Measurements from ENCODE around the gene LRP1B.

LRP1B gene

GRCh38 chr2:141517852-141518421 is 612.9 kb downstream of the LRP1B start:
- Histone ChIP-seq H3K4me1 (ENCODE audit: insufficient read depth, low read length, poor library complexity, severe bottlenecking) (no peaks in the 10 kb centered on the region), H3K4me3 (ENCODE audit: low read length, poor library complexity, severe bottlenecking) (no peak overlapping the region), H3K4me2 (ENCODE audit: low read depth, low read length, poor library complexity, severe bottlenecking) (no peak overlapping the region), H3F3A (ENCODE audit: low read depth) (no peaks in the 10 kb centered on the region), H4K20me1 (ENCODE audit: insufficient read depth, low read length, poor library complexity, severe bottlenecking) (no peaks in the 10 kb centered on the region), H3K9ac (ENCODE audit: low read depth, low read length, poor library complexity, severe bottlenecking) (no peak overlapping the region), H2AFZ (ENCODE audit: low read length) (no peak overlapping the region), H3K9me2 (replicated peaks; ENCODE audit: low read depth, low read length) (no peaks in the 10 kb centered on the region), H3K79me2 (ENCODE audit: insufficient read depth, low read length) (no peaks in the 10 kb centered on the region), H3K27me3 (ENCODE audit: insufficient read depth, low read length, poor library complexity, severe bottlenecking) (no peaks in the 10 kb centered on the region), H3K9me3 (ENCODE audit: insufficient read depth, low read depth, low read length) (no peaks in the 10 kb centered on the region), H3K36me3 (ENCODE audit: insufficient read depth, low read length) (no peaks in the 10 kb centered on the region)
- no peak for TF ChIP-seq EZH2phosphoT487 (IDR thresholded peaks at IDR 0.05; ENCODE audit: borderline replicate concordance)
- TF ChIP-seq, protein P1, sequence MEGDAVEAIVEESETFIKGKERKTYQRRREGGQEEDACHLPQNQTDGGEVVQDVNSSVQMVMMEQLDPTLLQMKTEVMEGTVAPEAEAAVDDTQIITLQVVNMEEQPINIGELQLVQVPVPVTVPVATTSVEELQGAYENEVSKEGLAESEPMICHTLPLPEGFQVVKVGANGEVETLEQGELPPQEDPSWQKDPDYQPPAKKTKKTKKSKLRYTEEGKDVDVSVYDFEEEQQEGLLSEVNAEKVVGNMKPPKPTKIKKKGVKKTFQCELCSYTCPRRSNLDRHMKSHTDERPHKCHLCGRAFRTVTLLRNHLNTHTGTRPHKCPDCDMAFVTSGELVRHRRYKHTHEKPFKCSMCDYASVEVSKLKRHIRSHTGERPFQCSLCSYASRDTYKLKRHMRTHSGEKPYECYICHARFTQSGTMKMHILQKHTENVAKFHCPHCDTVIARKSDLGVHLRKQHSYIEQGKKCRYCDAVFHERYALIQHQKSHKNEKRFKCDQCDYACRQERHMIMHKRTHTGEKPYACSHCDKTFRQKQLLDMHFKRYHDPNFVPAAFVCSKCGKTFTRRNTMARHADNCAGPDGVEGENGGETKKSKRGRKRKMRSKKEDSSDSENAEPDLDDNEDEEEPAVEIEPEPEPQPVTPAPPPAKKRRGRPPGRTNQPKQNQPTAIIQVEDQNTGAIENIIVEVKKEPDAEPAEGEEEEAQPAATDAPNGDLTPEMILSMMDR (conservative IDR thresholded peaks at IDR 0.05; ENCODE audit: low read length): no peak

DNA sequence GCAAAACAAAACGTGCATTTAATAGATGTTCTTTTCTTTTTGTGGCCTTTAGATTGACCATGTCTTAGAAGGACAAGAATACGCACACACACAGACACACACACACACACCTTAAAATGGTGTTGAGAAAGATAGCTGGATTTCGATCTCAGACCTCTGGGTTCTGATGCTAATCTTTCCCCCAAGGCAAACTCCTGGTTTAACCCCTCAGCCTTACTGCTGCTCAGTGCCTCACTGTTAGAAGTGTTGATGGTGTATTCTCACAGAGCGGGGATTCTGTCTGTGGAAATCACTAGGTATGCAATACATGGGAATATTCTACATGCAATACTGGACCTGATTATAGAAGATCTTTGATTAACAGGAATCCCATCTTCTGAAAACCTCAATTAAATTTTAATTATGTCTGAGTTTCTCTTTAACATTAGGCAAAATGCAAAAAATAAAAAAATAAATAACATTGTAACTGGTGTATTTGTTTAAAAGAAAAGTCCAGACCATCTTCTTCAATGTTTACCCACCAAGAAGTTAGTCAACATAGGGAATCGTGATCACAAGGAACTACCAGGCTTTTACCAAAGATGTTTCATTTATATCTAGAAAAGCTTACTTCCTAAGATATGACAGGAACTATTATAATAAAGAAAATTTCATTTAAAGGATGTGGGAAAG is 613.5 kb downstream of the LRP1B start:
- H2AFZ ChIP-seq (ENCODE audit: low read length): no peak overlapping the region
- H3K9me3 ChIP-seq (ENCODE audit: insufficient read depth, low read depth, low read length): no peaks in the 10 kb centered on the region
- H3K4me2 ChIP-seq (ENCODE audit: low read depth, low read length, poor library complexity, severe bottlenecking): no peak overlapping the region
- H3K9ac ChIP-seq (ENCODE audit: low read depth, low read length, poor library complexity, severe bottlenecking): no peak overlapping the region
- H3F3A ChIP-seq (ENCODE audit: low read depth): no peaks in the 10 kb centered on the region
- no peaks in the 10 kb centered on the region for H3K36me3 ChIP-seq (ENCODE audit: insufficient read depth, low read length)
- TF ChIP-seq, protein P1 (conservative IDR thresholded peaks at IDR 0.05; ENCODE audit: low read length): no peak
- TF ChIP-seq EZH2phosphoT487 (IDR thresholded peaks at IDR 0.05; ENCODE audit: borderline replicate concordance): no peak
- H3K4me1 ChIP-seq (ENCODE audit: insufficient read depth, low read length, poor library complexity, severe bottlenecking): no peaks in the 10 kb centered on the region
- no peaks in the 10 kb centered on the region for H3K79me2 ChIP-seq (ENCODE audit: insufficient read depth, low read length)
- no peaks in the 10 kb centered on the region for H3K9me2 ChIP-seq (replicated peaks; ENCODE audit: low read depth, low read length)
- H4K20me1 ChIP-seq (ENCODE audit: insufficient read depth, low read length, poor library complexity, severe bottlenecking): no peaks in the 10 kb centered on the region
- H3K4me3 ChIP-seq (ENCODE audit: low read length, poor library complexity, severe bottlenecking): no peak overlapping the region
- no peaks in the 10 kb centered on the region for H3K27me3 ChIP-seq (ENCODE audit: insufficient read depth, low read length, poor library complexity, severe bottlenecking)

DNA sequence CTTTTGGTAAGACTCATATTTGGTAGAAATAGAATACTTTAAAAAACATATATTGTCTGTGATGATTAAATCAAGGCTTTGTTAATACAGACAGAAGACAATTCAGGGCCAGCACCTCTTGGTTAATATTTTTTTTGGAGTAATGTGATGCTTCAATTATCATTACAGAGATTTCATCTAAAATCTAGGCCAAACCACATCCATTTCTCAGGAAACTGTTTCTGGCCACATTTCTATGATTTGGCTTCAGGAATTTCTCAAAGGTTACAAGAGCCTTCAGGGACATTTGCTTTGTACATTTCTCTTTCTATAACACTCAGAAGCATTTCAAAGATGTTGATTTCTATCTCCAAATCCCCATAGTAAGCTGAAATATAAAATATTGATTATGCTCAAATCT is 614.9 kb downstream of the LRP1B start:
- Histone ChIP-seq H3K9me2 (replicated peaks; ENCODE audit: low read depth, low read length) (no peaks in the 10 kb centered on the region), H3K4me3 (ENCODE audit: low read length, poor library complexity, severe bottlenecking) (no peak overlapping the region), H3K9ac (ENCODE audit: low read depth, low read length, poor library complexity, severe bottlenecking) (no peak overlapping the region), H3K27me3 (ENCODE audit: insufficient read depth, low read length, poor library complexity, severe bottlenecking) (no peaks in the 10 kb centered on the region), H3F3A (ENCODE audit: low read depth) (no peaks in the 10 kb centered on the region), H3K36me3 (ENCODE audit: insufficient read depth, low read length) (no peaks in the 10 kb centered on the region), H4K20me1 (ENCODE audit: insufficient read depth, low read length, poor library complexity, severe bottlenecking) (no peaks in the 10 kb centered on the region), H3K4me1 (ENCODE audit: insufficient read depth, low read length, poor library complexity, severe bottlenecking) (no peaks in the 10 kb centered on the region), H3K4me2 (ENCODE audit: low read depth, low read length, poor library complexity, severe bottlenecking) (no peak overlapping the region), H3K9me3 (ENCODE audit: insufficient read depth, low read depth, low read length) (no peaks in the 10 kb centered on the region), H3K79me2 (ENCODE audit: insufficient read depth, low read length) (no peaks in the 10 kb centered on the region), H2AFZ (ENCODE audit: low read length) (no peak overlapping the region)
- TF ChIP-seq EZH2phosphoT487 (IDR thresholded peaks at IDR 0.05; ENCODE audit: borderline replicate concordance): no peak
- TF ChIP-seq, protein P1 (conservative IDR thresholded peaks at IDR 0.05; ENCODE audit: low read length): no peak
